HG03066 (cell line): ENCODE data around the gene SNCB.

Experiments
- ATAC-seq: cut with Tn5 transposase; IDR thresholded peaks from one replicate; pipeline ENCODE4 v1.9.1; 2021; ENCODE audit warnings: low read depth; ENCODE audit not compliant: unreplicated experiment

SNCB gene

DNA sequence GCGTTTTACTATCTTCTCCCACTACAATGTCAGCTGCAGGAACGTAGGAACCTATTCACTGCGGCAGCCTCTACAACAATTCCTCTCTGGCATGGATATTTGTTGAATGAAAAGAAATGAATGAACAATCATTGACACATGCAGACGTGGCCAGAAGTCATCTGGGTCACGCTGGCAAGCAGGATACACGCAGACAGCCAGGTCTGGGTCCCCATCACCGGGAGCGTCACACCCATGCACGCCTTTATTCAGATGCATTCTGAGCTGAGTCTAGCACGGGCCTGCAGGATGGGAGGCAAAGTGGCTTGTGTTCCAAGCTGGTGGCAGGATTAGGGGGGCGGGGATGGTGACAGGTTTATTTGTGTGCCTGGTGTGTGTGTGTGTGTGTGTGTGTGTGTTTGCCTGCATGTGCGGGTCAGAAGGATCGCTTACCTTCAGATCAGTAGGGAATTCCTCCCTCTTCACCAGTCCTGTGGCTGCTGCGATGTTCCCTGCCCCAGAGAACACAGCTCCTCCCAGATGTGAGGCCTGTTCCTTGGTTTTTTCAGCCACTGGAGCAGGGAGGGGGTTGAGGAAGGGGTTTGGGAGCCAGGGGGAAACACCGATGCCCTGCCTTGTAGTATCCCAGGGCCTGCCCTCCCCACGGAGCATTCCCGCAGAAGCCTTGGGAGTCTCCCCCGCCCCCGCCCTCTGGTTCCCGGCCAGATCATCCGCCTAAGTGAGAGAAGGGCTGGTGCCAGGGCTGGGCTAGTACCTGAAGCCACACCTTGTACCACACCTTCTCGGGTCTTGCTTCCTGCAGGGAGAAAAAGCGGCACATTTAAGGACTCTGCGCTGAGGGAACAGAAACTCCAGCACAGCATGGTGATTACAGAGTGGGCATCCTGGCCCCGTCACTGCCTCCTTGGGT, 4.1 kb downstream of the SNCB start:
- ATAC-seq = no peak

DNA sequence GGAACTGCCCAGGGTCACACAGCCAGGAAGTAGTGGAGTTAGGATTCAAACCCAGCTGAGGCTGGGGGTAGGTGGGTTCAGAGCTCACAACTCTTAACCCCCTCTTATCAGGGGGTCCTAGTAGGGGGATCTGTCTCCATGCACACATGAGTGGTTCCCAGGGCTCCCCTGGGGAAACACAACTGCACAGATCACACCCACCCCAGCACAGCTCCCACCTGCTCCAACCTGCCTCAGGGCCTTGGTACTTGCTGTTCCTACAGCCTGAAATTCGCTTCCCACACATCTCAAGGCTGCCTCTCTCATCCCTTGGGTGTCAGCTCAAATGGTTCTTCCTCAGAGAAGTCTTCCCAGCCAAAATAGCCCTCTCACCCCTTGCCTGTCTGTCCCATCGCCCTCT, 4.8 kb downstream of the SNCB start:
- no peak for ATAC-seq

DNA sequence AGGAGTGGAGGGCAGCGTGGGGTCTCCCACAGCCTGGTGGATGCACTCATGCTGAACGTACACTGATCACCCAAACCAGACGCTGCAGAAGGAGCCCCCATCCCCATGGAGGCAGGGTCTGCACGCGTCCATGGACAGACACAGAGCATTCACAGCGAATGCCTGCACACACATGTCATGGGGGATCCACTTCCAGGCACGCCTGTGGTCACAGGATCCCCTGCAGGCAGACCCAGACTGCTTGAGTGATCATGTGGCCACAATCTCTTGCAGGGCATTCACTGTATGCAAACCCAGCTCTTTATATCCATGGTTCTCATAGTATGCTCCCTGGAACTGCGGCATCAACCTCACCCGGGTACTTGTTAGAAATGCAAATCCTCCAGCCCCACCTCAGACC, 5.4 kb downstream of the SNCB start:
- no peak for ATAC-seq

DNA sequence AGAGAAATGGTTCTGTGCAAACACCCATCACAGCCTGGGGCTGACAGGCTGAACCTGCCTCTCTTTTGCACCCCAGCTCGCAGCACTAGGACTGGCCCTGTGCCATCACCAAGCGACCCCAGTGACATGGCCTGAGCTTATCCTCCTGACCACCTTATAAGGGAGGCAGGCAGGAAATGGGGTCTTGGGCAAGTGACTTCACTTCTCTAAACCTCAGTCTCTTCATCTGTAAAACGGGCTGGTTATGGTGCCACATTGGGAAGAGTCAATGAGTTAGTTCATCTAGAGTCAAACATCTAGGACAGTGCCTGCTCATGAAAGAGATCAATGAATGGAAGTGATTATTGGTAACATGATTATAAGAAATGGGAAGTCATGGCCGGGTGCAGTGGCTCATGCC, 6.2 kb downstream of the SNCB start:
- no peak for ATAC-seq

DNA sequence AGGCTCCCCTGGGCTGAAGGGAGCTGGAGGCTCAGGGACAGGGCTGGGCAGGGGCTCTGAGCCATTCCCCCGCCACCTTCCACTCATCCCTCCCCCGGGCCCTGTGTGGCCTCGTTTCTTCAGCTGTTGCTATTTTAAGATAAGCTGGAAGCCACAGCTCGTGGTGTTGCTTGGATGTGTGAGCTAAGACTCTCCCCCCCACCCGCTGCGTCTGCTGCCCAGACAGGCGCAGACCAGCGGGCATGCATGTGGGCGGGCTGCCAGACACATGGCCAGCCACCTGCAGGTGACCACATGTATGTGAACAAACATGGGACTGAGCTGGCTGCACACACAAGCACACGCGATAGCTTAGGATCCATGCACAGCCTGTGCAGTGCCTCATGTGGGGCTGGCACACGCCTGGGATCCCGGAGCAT, 8.7 kb downstream of the SNCB start:
- ATAC-seq = no peak

DNA sequence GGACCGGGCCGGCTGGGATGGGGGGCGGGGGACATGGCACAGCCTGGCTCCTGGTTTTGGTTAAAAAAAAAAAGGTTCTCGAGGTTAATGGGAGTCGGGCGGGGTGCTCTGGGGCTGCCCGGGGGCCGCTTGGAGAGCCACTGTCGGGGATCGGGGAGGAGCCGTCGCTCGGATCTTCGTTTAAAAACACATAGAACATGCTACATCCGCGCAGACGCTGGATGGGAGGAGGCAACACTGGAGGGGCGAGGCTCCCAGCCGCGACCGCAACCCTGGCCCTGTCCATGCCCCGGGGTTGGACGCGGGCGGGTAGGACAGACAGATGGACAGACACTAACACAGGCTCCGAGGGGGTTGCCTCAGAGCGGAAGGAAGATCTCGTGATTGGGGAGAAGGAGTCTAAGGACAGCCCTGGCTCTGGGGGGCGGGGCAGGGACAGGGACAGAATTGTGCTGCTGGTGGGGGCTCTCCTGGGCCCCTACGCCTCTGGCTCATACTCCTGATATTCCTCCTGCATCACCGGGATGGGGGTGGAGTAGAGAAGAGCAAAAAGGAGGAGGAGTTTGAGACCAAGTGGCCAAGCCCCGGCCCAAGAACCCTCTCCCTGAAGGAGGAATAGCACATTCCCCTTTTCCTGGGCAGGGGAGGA, 9.9 kb downstream of the SNCB start:
- no peak for ATAC-seq

DNA sequence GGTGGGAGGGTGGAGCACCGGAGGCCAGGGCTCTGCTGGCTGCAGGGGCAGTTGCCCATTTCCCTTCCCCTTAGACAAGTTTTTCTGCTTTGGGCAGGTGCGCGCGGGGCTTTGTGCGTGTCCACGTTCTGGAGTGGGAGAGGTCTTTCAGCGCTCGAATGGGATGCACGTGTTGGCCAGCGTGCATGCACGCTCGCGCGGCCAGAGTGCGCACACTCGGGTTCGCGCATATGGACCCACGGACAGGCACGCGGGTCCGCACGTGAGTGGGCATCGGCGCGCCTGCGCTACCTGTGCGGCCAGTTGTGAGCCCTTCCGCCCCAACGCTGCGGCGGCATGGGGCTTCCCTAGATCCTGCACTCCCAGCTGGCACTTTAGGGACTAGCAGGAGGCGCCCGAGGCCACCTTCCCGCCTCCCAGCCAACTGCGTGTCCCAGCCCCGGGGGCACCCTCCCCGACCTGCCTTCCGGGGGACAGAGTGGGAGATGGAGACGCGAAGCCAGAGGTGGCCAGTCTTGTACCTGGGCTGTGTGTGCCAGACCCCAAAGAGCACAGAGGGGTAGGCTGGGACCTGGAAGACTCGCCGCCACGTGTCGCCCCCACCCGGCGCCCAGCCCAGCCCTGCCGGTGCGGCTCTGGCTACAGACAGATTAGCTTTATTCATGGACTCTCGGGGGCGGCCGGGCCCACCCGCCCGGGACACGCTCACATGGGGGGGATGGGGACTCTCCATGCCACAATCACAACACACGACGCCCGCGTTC, 10.6 kb downstream of the SNCB start:
- no peak for ATAC-seq

DNA sequence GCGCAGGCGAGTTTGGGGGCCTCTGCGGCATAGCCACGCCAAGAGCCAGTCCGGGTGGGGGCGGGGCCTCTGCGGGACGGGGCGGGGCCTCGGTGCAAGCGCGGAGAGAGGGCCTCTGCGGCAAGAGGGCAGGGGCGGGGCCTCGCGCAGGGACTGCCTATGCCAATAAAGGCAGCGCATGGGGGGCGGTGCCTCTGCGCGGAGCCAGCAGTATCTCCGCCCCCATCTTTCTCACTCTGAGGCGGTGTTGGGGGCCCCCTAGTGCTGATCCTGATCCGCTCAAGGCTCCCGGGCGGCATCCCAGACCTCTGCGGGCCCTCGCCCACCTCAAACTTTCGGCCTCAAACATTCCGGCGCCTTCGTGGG, 11.1 kb downstream of the SNCB start:
- ATAC-seq = peak; percentile 64

DNA sequence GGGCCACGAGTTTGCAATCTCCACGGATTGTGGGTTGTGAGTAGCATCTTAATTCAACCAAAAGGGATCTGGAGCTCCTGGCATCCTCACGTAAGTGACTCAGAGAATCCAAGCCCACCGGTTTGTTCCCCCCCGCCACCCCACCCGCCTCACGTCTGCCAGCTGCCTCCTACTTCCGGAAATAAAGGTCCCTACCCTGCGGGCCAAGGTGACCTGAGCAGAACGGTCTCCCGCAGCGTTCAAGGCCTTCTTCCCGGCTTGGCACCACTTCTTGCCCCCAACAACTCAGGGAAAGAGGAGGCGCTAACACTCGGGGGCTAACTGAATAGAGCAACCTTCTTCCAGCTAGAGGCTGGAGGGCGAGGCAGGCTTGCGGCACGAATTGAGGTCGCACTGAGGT, 11.6 kb downstream of the SNCB start:
- no peak for ATAC-seq

DNA sequence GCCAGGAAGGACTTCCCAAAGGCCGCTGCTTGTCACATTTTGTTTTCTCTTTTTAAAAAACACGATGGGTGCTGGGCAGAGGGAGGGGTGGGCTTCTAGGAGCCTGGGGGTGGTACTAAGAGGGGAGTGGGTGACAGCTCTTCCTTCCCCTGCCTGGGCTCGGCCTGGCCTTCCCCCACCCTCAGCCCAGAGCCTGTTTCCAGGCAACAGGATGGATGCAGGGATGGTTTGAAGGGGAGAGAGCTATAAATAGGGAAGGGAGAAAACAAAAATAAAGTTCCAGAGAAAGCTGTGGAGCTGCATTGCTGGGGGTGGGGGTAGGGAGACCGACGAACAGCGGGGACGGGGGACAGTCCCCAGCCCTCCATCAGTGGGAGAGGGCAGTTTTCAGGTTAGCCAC, 13.8 kb downstream of the SNCB start:
- no peak for ATAC-seq

DNA sequence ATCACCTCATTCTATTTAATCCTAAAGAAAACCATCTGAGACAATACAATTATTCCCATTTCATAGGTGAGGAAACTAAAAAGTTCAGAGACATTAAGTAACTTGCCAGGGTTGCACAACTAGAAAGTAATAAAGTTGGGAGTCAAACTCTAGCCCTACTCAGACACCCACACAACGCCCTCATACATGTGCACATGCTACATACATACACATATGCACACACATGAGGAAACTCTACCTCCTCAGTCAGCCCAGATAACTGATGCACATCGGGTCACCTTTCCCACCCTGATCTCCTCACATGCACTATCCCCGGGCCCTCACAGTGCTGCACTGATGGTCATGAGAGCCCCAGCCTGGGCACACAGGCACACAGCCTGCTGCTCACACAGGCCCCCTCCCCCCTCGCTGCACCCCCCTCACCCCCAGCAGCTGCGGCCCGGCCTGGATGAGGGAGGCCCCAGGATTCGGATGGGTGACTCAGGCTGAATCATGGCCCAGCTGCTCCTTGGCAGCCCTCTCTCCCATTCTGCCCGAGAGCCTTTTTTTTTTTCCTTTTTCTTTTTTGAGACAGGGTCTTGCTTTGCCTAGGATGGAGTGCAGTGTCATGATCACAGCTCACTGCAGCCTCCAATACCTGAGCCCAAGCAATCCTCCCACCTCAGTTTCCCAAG, 15.4 kb downstream of the SNCB start:
- ATAC-seq = no peak

DNA sequence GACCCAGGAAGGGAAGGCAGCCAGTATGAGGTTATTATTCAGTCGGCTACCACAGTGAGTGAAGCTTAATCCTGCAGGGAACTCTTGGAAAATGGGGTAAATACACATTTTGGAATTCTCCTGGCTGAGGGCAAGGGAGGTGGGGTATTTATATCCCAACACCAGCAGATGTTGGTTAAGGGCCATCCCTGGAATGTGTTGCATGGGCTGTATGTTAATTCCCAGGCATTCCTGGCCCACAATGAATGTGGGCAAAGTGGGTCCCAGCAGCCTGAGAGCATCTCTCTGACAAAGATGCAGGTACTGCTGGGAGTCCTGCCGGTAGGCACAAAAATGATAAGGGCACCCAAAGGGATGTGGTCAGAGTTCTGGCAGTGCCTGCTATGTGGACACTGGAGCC, 17.5 kb downstream of the SNCB start:
- ATAC-seq = no peak

DNA sequence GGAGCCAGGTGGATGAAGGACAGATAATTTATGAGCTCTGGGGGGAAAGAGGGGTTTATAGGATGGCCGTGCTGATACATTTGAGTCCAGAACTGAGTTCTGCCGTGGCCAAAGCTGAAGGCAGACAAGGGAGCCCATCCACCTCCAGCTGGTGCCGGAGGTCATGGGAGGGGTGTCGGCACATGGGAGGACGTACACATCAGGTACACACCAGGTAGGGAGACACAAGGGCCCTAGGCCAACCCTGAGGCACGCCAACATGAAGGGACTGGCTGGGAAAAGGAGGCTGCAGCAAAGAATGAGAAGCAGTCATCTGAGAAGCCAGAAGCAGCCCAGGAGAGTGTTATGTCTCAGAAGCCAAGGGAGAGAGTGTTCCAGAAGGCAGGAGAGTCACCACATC, 18.3 kb downstream of the SNCB start:
- ATAC-seq = no peak

DNA sequence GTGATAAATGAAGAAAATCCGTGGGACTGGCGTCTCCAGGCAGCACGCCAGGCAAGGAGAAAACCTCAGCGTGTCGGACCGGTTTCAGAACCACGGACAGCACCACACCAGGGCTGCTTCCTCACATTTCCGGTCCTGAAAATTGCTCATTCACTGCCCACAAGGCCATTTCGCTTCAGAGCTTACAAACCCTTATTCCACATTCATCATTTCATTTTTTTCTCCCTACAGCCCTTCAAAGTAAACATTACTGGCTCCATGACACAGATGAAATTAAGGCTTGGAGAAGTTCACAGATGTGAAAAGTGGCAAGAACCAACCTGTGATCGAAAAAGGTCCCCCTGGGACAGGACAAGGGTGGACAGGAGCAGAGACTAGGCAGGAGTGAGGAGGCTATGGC, 18.9 kb downstream of the SNCB start:
- ATAC-seq = no peak

DNA sequence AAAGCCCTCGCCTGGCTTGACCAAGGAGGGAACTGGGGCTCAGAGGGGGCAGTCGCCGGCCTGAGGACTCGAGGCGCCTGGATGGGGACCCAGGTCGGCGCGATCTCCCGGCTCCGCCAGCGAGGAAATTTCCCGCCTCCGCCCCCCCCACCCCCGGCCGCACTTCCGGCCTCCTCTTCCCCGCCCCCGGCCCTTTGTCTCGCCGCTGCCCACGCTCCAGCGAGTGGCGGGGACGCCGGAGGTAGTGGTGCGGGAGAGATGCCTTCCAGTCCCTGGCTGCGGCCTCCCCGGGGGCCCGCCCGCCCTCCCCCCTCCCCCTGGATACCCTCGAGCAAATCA, 19.9 kb downstream of the SNCB start:
- ATAC-seq = peak; percentile 17

DNA sequence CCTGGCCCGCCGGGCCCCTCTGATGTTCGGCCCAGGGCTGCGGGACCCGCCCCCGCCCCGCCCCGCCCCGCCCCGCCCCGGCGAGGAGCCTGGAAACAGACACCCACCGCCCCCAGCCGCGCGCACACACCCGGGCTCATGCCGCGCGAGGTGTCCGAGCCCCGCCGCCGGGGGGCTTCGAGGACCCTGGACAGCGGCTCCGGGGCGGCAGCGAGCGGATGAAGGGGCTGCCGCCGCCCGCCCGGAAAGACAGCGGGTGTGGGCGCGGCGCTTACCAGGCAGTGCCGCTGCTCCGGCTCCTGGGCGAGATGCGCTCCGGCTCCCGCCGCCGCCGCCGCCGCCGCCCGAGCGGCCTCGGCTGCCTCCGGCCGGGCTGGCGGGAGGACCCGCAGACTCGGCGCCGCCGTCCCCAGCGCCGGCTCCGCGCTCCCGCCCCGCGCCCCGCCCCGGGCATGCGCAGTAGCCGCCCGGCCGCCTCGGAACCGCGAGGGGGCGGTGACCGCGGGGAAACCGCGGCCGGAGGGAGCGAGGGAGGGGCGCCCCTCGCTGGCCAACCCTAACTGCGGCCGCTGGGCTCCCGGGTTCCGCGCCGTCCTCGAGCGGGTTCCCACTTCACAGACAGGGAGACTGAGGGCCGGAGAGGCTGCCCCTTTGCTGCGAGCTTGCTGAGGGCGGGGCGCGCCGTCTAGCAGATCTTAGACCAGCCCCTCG, 20.5 kb downstream of the SNCB start, which contains the start of gene GPRIN1:
Gene GPRIN1 (minus strand): TSS at position 433 of the 711 bp plus-strand sequence. CDS start 10,322 bp downstream, outside the sequence.
- peak; percentile 67 for ATAC-seq

DNA sequence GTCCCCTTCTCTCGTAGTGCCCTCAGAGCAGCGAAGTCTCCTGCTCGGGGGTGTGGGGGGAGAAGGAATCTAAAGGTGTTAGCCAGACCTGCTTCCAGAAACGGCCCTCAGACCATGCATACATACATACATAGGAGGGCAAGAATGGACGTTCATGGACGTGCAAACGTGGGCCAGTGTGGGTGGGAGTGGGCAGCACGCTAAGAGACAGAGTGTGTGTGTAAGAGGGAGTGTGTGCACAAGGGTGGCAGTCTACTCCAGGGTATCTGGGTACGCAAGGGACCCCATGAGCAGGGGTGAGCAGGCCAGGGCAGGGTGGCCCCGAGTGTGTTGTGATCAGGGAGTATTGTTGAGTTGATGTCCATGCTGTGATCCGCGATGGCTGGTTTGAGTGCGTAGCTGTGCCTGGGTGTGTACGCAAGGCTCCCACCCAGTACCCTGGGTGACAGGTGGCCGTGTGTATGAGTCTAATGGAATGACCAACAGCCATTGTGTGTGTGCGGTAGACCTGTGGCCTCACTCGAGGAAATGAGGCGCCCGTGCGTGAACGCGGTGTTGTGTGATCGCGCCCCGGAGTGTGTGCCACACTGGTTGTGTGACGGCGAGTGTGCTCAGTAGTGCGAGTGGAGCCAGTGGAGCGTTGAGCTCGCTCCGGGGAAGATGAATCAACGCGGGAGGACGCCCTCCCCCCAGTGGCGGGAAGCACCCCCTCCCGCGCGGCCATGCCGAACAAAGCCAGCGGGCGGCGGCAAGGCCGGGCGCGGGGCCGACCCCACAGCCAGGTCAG, 21.2 kb downstream of the SNCB start:
- ATAC-seq = peak; percentile 10

DNA sequence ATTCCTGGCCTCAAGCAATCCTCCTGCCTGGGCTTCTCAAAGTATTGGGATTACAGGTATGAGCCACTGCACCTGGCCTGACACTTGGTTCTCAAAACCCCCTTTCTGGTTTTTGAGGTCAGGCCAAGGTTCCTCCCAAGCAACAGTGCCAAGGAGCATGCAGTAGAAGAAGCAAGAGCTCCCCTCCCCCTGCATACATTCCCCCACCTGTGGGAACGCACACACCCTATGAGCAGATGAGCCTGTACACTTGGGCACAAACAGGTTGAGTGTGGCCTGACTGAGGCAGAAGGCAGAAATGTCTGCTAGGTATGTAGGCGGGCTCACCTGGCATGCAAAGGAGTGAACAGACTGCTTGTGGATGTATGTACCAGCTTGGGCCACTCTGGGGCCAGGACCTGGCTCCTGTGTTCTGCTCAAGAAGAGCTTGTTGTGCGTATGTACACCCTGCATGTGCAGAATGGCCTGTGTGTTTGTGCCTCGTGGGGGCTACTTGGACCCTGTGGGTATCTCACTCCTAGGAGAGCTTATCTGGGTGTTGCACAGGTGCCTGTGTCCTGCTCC, 22.1 kb downstream of the SNCB start:
- no peak for ATAC-seq

DNA sequence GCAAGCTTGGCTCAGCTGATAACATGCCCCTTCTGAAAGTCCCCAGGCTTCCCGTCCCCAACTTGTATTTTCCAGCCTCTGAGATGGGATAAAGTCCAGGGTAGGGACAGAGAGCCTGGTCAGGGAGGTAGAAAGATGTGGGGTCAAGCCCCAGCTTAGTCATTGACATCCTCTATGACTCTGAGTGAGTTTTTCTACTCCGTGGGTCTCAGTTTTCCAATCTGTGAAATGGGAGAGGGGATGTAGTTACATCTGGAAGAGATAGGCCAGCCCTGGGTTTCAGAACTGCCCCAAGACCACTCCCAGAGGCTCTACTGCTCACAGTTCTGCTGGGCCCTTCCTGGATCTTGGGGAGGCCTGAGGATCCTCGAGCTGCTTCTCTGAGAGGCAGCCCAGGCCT, 23.5 kb downstream of the SNCB start:
- ATAC-seq = no peak
